H1 (cell line): ENCODE results near the gene CUX1. TPM values are rescaled to one million over a fixed set of nuclear protein-coding genes. Genes with fewer than 3 reads are reported as not detected.

ENCODE experiments used
- BACH1 ChIP-seq: IDR thresholded peaks from 2 replicates; pipeline ENCODE4 v1.6.1; 2012; ENCODE audit warnings: low read length, improper control_type of control experiment
- MAFK ChIP-seq: IDR thresholded peaks from 2 replicates; pipeline ENCODE4 v1.6.1; 2012; ENCODE audit warnings: low read depth, mild to moderate bottlenecking, improper control_type of control experiment, low read length
- SP1 ChIP-seq: IDR thresholded peaks from 2 replicates; pipeline ENCODE4 v1.6.1; 2011; ENCODE audit warnings: low read depth, low read length
- polyA plus RNA-seq, 7 experiments: library from polyadenylated mRNA; depleted of rRNA in 3 of 7; stranded (reverse) in 5 of 7; unstranded in 2 of 7; fragments of >200 nt in 5 of 7; fragments of 200-250 nt in 2 of 7; gene quantifications; 1 replicate in 5 of 7; 2 replicates in 1 of 7; 4 replicates in 1 of 7; pipeline versions ENCODE4 v1.2.1 to v1.2.3, GENCODE V29; 2011 to 2013; ENCODE audit warnings: missing spikeins in 2 of 7, mixed read lengths in 2 of 7
- total RNA-seq: library from RNA; stranded (reverse); fragmentation: NEBNext Ultra II Directional; extraction: Animal tissue kit (Norgen Biotek cat#: 25700); gene quantifications from 2 replicates; pipeline ENCODE4 v1.2.1, GENCODE V29; 2021

Gene CUX1
- total and polyA plus RNA-seq, 2 of the 8 experiments (the other 6 are each of a cell fraction or from before 2014, with no cell fraction given), result 21.6 to 65.9 TPM

GRCh38 chr7:102061981-102062390 is 244.6 kb downstream of the CUX1 start (continued):
- no peak for TF ChIP-seq SP1
- TF ChIP-seq MAFK, result no peak
- no peak for TF ChIP-seq BACH1
